Measurements from ENCODE around the gene TMEM69. TPM values are rescaled to one million over a fixed set of nuclear protein-coding genes. Genes with fewer than 3 reads are reported as not detected.

The TMEM69 gene
- total RNA-seq, 1 experiment from 2014 or later: 39.3 TPM

DNA sequence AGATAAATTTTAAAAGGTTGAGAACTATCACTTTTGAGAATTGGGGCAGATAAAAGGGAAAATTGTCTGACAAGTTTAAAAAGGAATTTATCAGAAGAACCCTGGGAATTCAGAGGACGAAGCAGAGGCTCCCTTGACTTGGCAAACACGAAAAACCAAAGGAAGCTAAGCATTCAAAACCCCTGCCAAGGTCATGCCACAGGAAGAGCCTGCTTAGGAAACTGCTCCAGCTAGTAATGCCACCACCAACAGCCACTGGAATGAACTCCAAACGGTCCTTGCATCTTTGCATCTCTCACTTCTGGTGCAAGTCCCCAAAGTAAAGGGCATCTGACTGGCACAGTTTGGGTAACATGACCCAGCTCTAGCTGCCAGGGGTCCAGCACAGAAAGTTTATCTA is 8.9 kb upstream of the TMEM69 start:
- H3K4me2 ChIP-seq (ENCODE audit: low read length): no peak overlapping the region

More for the DNA sequence above, 8.9 kb upstream of the TMEM69 start:
- ChIA-PET CTCF (no interaction called here), POLR2A (no interaction called here), RAD21 (ENCODE audit: low non-redundant PET in 1 of 2, low total read pairs in 2 of 2, uncharacterized antibody in 2 of 2, unreplicated experiment in 2 of 2) (no interaction called here)
- Histone ChIP-seq H3K79me2 (ENCODE audit: insufficient read depth, low read length) (peaks cover 97% of the 10 kb centered on the region), H3K9me3 (ENCODE audit: control insufficient read depth in 1 of 2, insufficient read depth in 1 of 2, low read depth in 1 of 2, low read length in 2 of 2) (no peaks in the 10 kb centered on the region), H3K27me3 (ENCODE audit: insufficient read depth, low read length) (no peaks in the 10 kb centered on the region), H2AFZ (ENCODE audit: low read depth, low read length, poor library complexity, severe bottlenecking) (no peak overlapping the region), H3K9me2 (ENCODE audit: insufficient read depth) (no peaks in the 10 kb centered on the region), H4K20me1 (ENCODE audit: insufficient read depth) (peaks cover 5% of the 10 kb centered on the region; the same call in 1 of the 2 replicates), H3K9ac (ENCODE audit: low read length) (no peak overlapping the region), H3K27ac (ENCODE audit: low read depth, low read length) (no peak overlapping the region), H3K36me3 (ENCODE audit: control insufficient read depth in 1 of 2, insufficient read depth in 2 of 2, low read length in 2 of 2) (0 out of 4 replicates have a peak, but pooled peaks cover 0 to 6% of the 10 kb centered on the region in 2 experiments), H3K4me3 (replicated peaks in 1 of 2; ENCODE audit: low read depth in 1 of 2, low read length in 2 of 2) (no peak overlapping the region), H3K4me1 (ENCODE audit: control insufficient read depth in 1 of 2, insufficient read depth in 2 of 2, low read length in 2 of 2) (no peaks in the 10 kb centered on the region)
- DNase-seq (ENCODE audit: low read depth, low spot score): no peak
- intact Hi-C loops (cut with micrococcal nuclease): no loop called here
- BruUV-seq (replicated peaks): no TSS peak
- ATAC-seq: no peak
- no peak for TF ChIP-seq EGR1 (IDR thresholded peaks at IDR 0.05; ENCODE audit: low read depth)
- TF ChIP-seq, protein P1, sequence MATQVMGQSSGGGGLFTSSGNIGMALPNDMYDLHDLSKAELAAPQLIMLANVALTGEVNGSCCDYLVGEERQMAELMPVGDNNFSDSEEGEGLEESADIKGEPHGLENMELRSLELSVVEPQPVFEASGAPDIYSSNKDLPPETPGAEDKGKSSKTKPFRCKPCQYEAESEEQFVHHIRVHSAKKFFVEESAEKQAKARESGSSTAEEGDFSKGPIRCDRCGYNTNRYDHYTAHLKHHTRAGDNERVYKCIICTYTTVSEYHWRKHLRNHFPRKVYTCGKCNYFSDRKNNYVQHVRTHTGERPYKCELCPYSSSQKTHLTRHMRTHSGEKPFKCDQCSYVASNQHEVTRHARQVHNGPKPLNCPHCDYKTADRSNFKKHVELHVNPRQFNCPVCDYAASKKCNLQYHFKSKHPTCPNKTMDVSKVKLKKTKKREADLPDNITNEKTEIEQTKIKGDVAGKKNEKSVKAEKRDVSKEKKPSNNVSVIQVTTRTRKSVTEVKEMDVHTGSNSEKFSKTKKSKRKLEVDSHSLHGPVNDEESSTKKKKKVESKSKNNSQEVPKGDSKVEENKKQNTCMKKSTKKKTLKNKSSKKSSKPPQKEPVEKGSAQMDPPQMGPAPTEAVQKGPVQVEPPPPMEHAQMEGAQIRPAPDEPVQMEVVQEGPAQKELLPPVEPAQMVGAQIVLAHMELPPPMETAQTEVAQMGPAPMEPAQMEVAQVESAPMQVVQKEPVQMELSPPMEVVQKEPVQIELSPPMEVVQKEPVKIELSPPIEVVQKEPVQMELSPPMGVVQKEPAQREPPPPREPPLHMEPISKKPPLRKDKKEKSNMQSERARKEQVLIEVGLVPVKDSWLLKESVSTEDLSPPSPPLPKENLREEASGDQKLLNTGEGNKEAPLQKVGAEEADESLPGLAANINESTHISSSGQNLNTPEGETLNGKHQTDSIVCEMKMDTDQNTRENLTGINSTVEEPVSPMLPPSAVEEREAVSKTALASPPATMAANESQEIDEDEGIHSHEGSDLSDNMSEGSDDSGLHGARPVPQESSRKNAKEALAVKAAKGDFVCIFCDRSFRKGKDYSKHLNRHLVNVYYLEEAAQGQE (IDR thresholded peaks at IDR 0.05; ENCODE audit: low read depth): no peak
- TF ChIP-seq ZNF274 (IDR thresholded peaks at IDR 0.05; ENCODE audit: low read depth, low read length): no peak
- no peak for TF ChIP-seq JUND (IDR thresholded peaks at IDR 0.05)
- TF ChIP-seq, protein P2, sequence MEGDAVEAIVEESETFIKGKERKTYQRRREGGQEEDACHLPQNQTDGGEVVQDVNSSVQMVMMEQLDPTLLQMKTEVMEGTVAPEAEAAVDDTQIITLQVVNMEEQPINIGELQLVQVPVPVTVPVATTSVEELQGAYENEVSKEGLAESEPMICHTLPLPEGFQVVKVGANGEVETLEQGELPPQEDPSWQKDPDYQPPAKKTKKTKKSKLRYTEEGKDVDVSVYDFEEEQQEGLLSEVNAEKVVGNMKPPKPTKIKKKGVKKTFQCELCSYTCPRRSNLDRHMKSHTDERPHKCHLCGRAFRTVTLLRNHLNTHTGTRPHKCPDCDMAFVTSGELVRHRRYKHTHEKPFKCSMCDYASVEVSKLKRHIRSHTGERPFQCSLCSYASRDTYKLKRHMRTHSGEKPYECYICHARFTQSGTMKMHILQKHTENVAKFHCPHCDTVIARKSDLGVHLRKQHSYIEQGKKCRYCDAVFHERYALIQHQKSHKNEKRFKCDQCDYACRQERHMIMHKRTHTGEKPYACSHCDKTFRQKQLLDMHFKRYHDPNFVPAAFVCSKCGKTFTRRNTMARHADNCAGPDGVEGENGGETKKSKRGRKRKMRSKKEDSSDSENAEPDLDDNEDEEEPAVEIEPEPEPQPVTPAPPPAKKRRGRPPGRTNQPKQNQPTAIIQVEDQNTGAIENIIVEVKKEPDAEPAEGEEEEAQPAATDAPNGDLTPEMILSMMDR (IDR thresholded peaks at IDR 0.05 in 2 of 3, conservative IDR thresholded peaks at IDR 0.05 in 1 of 3; ENCODE audit: borderline replicate concordance in 1 of 3, insufficient read depth in 1 of 3, low read depth in 2 of 3, low read length in 2 of 3): no peak
- TF ChIP-seq SRF (IDR thresholded peaks at IDR 0.05; ENCODE audit: low read depth): no peak
- TF ChIP-seq POLR2A (IDR thresholded peaks at IDR 0.05; ENCODE audit: borderline replicate concordance, extremely low read depth, insufficient read depth, insufficient read length): no peak
- no peak for TF ChIP-seq EZH2phosphoT487 (IDR thresholded peaks at IDR 0.05; ENCODE audit: borderline replicate concordance)
- TF ChIP-seq, protein P3, sequence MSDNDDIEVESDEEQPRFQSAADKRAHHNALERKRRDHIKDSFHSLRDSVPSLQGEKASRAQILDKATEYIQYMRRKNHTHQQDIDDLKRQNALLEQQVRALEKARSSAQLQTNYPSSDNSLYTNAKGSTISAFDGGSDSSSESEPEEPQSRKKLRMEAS (IDR thresholded peaks at IDR 0.05): no peak
- TF ChIP-seq, protein P4, sequence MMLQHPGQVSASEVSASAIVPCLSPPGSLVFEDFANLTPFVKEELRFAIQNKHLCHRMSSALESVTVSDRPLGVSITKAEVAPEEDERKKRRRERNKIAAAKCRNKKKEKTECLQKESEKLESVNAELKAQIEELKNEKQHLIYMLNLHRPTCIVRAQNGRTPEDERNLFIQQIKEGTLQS (IDR thresholded peaks at IDR 0.05): no peak
- TF ChIP-seq RAD21 (IDR thresholded peaks at IDR 0.05; ENCODE audit: low read depth): no peak

Measured in HCT116 (cell line).